ENCODE data around the gene CEP57L1.

- TF ChIP-seq POLR2AphosphoS5 (IDR thresholded peaks at IDR 0.05) (no peak), CTCF (IDR thresholded peaks at IDR 0.05) (no peak), POLR2A (IDR thresholded peaks at IDR 0.05) (no peak)
These were observed 39.5 kb upstream of the CEP57L1 start for GRCh38 chr6:109055771-109056235.

All from suprapubic skin (tissue), 4 donors.